HCT116 (cell line): ENCODE results near the gene ADAMTS14.

Source experiments
- CTCF ChIP-seq, 3 experiments: fragments of 200-600 bp in 1 of 3; sonication (generic) in 1 of 3; IDR thresholded peaks in 2 of 3; conservative IDR thresholded peaks in 1 of 3; 2 replicates each; pipeline ENCODE4 v1.5.1; 2012 to 2017; ENCODE audit warnings: low read depth in 2 of 3, low read length in 2 of 3, antibody characterized with exemption in 1 of 3, borderline replicate concordance in 1 of 3, control low read depth in 1 of 3, mild to moderate bottlenecking in 1 of 3, mixed read lengths in 1 of 3, mixed run types in 1 of 3, moderate library complexity in 1 of 3; ENCODE audit not compliant: insufficient read depth in 1 of 3
- ELF1 ChIP-seq: IDR thresholded peaks from 2 replicates; pipeline ENCODE4 v1.6.1; 2012; ENCODE audit warnings: low read depth, borderline replicate concordance
- EZH2 ChIP-seq: fragments of 200-600 bp; sonication (generic); IDR thresholded peaks from 2 replicates; pipeline ENCODE4 v1.6.1; 2017; ENCODE audit warnings: antibody characterized with exemption, mixed run types
- EZH2phosphoT487 ChIP-seq: fragments of 200-600 bp; IDR thresholded peaks from 2 replicates; pipeline ENCODE4 v1.6.1; 2018; ENCODE audit warnings: antibody characterized with exemption, borderline replicate concordance
- FOSL1 ChIP-seq: IDR thresholded peaks from 2 replicates; pipeline ENCODE4 v1.6.1; 2012; ENCODE audit warnings: low read depth
- JUND ChIP-seq: IDR thresholded peaks from 2 replicates; pipeline ENCODE4 v1.6.1; 2012
- MAX ChIP-seq: IDR thresholded peaks from 2 replicates; pipeline ENCODE4 v1.6.1; 2012
- POLR2A ChIP-seq: IDR thresholded peaks from 2 replicates; pipeline ENCODE4 v1.7.0; 2011; ENCODE audit warnings: borderline replicate concordance; ENCODE audit not compliant: insufficient read depth, insufficient read length; ENCODE audit errors: extremely low read depth
- POLR2AphosphoS5 ChIP-seq: IDR thresholded peaks from 2 replicates; pipeline ENCODE4 v1.6.1; 2011; ENCODE audit warnings: mild to moderate bottlenecking, low read depth, low read length, moderate library complexity
- SRF ChIP-seq: IDR thresholded peaks from 2 replicates; pipeline ENCODE4 v1.6.1; 2012; ENCODE audit warnings: low read depth
- YY1 ChIP-seq: IDR thresholded peaks from 2 replicates; pipeline ENCODE4 v1.6.1; 2011; ENCODE audit warnings: low read length, low read depth, moderate library complexity, mild to moderate bottlenecking; ENCODE audit not compliant: insufficient replicate concordance; ENCODE audit errors: extremely low read depth
- ZBTB33 ChIP-seq: IDR thresholded peaks from 2 replicates; pipeline ENCODE4 v1.6.1; 2011; ENCODE audit warnings: mild to moderate bottlenecking, low read length, moderate library complexity; ENCODE audit not compliant: insufficient replicate concordance; ENCODE audit errors: extremely low read depth

GRCh38 chr10:70780772-70781171 lies 108.5 kb downstream of the ADAMTS14 start:
- no peak for TF ChIP-seq MAX
- no peak for TF ChIP-seq EZH2phosphoT487
- no peak for TF ChIP-seq POLR2A
- TF ChIP-seq CTCF (IDR thresholded peaks at IDR 0.05 in 2 of 3, conservative IDR thresholded peaks at IDR 0.05 in 1 of 3; ENCODE audit: borderline replicate concordance in 1 of 3, insufficient read depth in 1 of 3, low read depth in 2 of 3, low read length in 2 of 3): no peak
- TF ChIP-seq SRF: no peak
- TF ChIP-seq POLR2AphosphoS5: no peak
- no peak for TF ChIP-seq FOSL1
- no peak for TF ChIP-seq JUND
- no peak for TF ChIP-seq EZH2
- TF ChIP-seq ELF1: no peak
- TF ChIP-seq YY1: no peak
- TF ChIP-seq ZBTB33: no peak
